Measurements from ENCODE around the gene PAX9.

PAX9 gene

GRCh38 chr14:36619131-36619530 lies 42.5 kb upstream of the PAX9 start:
- Histone ChIP-seq H3K4me3 (ENCODE audit: low read depth in 1 of 2, low read length in 2 of 2) (no peak overlapping the region), H4K20me1 (ENCODE audit: insufficient read depth, low read length) (no peaks in the 10 kb centered on the region), H3K4me2 (ENCODE audit: insufficient read depth, low read length) (no peak overlapping the region), H3K27ac (ENCODE audit: low read length) (no peak overlapping the region), H3K4me1 (ENCODE audit: insufficient read depth, low read length) (peaks cover 14% of the 10 kb centered on the region), H3K27me3 (ENCODE audit: insufficient read depth, low read length, poor library complexity) (no peaks in the 10 kb centered on the region), H3K9ac (ENCODE audit: low read depth, low read length) (no peak overlapping the region), H3K79me2 (ENCODE audit: insufficient read depth, low read length) (no peaks in the 10 kb centered on the region), H3K9me3 (ENCODE audit: insufficient read depth, low read length, severe bottlenecking) (peaks cover 4% of the 10 kb centered on the region), H3K36me3 (ENCODE audit: insufficient read depth, low read length) (no peaks in the 10 kb centered on the region), H2AFZ (ENCODE audit: low read depth, low read length) (no peak overlapping the region)
- TF ChIP-seq EZH2 (IDR thresholded peaks at IDR 0.05; ENCODE audit: borderline replicate concordance, low read depth, low read length, severe bottlenecking) (no peak), CTCF (IDR thresholded peaks at IDR 0.05; ENCODE audit: borderline replicate concordance, extremely low read depth, low read length, poor library complexity, severe bottlenecking) (no peak)
- ATAC-seq (ENCODE audit: insufficient read depth, low read depth) (peak; percentile 39; the same call in 1 of the 3 replicates), DNase-seq (no peak)

GRCh38 chr14:36619853-36620252 lies 41.8 kb upstream of the PAX9 start:
- Histone ChIP-seq H3K27me3 (ENCODE audit: insufficient read depth, low read length, poor library complexity) (no peaks in the 10 kb centered on the region), H3K9ac (ENCODE audit: low read depth, low read length) (no peak overlapping the region), H3K4me1 (ENCODE audit: insufficient read depth, low read length) (peaks cover 14% of the 10 kb centered on the region), H3K4me3 (ENCODE audit: low read depth in 1 of 2, low read length in 2 of 2) (no peak overlapping the region), H3K27ac (ENCODE audit: low read length) (no peak overlapping the region), H3K4me2 (ENCODE audit: insufficient read depth, low read length) (no peak overlapping the region), H3K36me3 (ENCODE audit: insufficient read depth, low read length) (no peaks in the 10 kb centered on the region), H3K79me2 (ENCODE audit: insufficient read depth, low read length) (no peaks in the 10 kb centered on the region), H3K9me3 (ENCODE audit: insufficient read depth, low read length, severe bottlenecking) (peaks cover 4% of the 10 kb centered on the region), H4K20me1 (ENCODE audit: insufficient read depth, low read length) (no peaks in the 10 kb centered on the region), H2AFZ (ENCODE audit: low read depth, low read length) (no peak overlapping the region)
- DNase-seq (no peak), ATAC-seq (ENCODE audit: insufficient read depth, low read depth) (no peak)
- TF ChIP-seq EZH2 (IDR thresholded peaks at IDR 0.05; ENCODE audit: borderline replicate concordance, low read depth, low read length, severe bottlenecking) (no peak), CTCF (IDR thresholded peaks at IDR 0.05; ENCODE audit: borderline replicate concordance, extremely low read depth, low read length, poor library complexity, severe bottlenecking) (no peak)

- Histone ChIP-seq H3K79me2 (ENCODE audit: insufficient read depth, low read length) (no peaks in the 10 kb centered on the region), H3K4me3 (ENCODE audit: low read depth in 1 of 2, low read length in 2 of 2) (no peak overlapping the region), H3K27me3 (ENCODE audit: insufficient read depth, low read length, poor library complexity) (no peaks in the 10 kb centered on the region), H3K4me2 (ENCODE audit: insufficient read depth, low read length) (no peak overlapping the region), H4K20me1 (ENCODE audit: insufficient read depth, low read length) (no peaks in the 10 kb centered on the region), H3K9ac (ENCODE audit: low read depth, low read length) (no peak overlapping the region), H3K27ac (ENCODE audit: low read length) (peak overlapping the region; percentile 38; the same call in 1 of the 2 replicates), H3K36me3 (ENCODE audit: insufficient read depth, low read length) (no peaks in the 10 kb centered on the region), H2AFZ (ENCODE audit: low read depth, low read length) (peak overlapping the region; percentile 61), H3K9me3 (ENCODE audit: insufficient read depth, low read length, severe bottlenecking) (peaks cover 4% of the 10 kb centered on the region), H3K4me1 (ENCODE audit: insufficient read depth, low read length) (peaks cover 19% of the 10 kb centered on the region)
- ATAC-seq (ENCODE audit: insufficient read depth, low read depth) = no peak
- no peak for DNase-seq
- TF ChIP-seq EZH2 (IDR thresholded peaks at IDR 0.05; ENCODE audit: borderline replicate concordance, low read depth, low read length, severe bottlenecking) = no peak
- no peak for TF ChIP-seq CTCF (IDR thresholded peaks at IDR 0.05; ENCODE audit: borderline replicate concordance, extremely low read depth, low read length, poor library complexity, severe bottlenecking)
Measured at GRCh38 chr14:36625014-36625413, 36.6 kb upstream of the PAX9 start.

- Histone ChIP-seq H3K4me3 (ENCODE audit: low read depth in 1 of 2, low read length in 2 of 2) (no peak overlapping the region), H3K36me3 (ENCODE audit: insufficient read depth, low read length) (no peaks in the 10 kb centered on the region), H3K4me1 (ENCODE audit: insufficient read depth, low read length) (peaks cover 19% of the 10 kb centered on the region), H3K27ac (ENCODE audit: low read length) (peak overlapping the region; percentile 38), H3K9me3 (ENCODE audit: insufficient read depth, low read length, severe bottlenecking) (peaks cover 4% of the 10 kb centered on the region), H3K4me2 (ENCODE audit: insufficient read depth, low read length) (no peak overlapping the region), H2AFZ (ENCODE audit: low read depth, low read length) (peak overlapping the region; percentile 61), H3K79me2 (ENCODE audit: insufficient read depth, low read length) (no peaks in the 10 kb centered on the region), H3K9ac (ENCODE audit: low read depth, low read length) (no peak overlapping the region), H4K20me1 (ENCODE audit: insufficient read depth, low read length) (no peaks in the 10 kb centered on the region), H3K27me3 (ENCODE audit: insufficient read depth, low read length, poor library complexity) (no peaks in the 10 kb centered on the region)
- no peak for ATAC-seq (ENCODE audit: insufficient read depth, low read depth)
- TF ChIP-seq EZH2 (IDR thresholded peaks at IDR 0.05; ENCODE audit: borderline replicate concordance, low read depth, low read length, severe bottlenecking) = no peak
- no peak for TF ChIP-seq CTCF (IDR thresholded peaks at IDR 0.05; ENCODE audit: borderline replicate concordance, extremely low read depth, low read length, poor library complexity, severe bottlenecking)
- DNase-seq = no peak
Measured at GRCh38 chr14:36625436-36625835, 36.2 kb upstream of the PAX9 start.
